OCI-LY3 (cell line): ENCODE results near the gene KRT6A.

Source experiments
- CTCF ChIP-seq: fragments of 200-600, 300-600 bp; sonication (generic); IDR thresholded peaks from 2 replicates; pipeline ENCODE4 v1.5.1; 2014; ENCODE audit warnings: antibody characterized with exemption, low read length, low read depth
- EZH2phosphoT487 ChIP-seq: fragments of 200-600 bp; shearing (Covaris generic); IDR thresholded peaks from 2 replicates; pipeline ENCODE4 v1.6.1; 2018; ENCODE audit warnings: antibody characterized with exemption, mixed run types, low read depth

- TF ChIP-seq CTCF (no peak), EZH2phosphoT487 (no peak)
Measured at GRCh38 chr12:52529846-52530245, 36.8 kb upstream of the KRT6A start.
